ENCODE data around the gene DRC7.
"Not testable (repeated sequence)": the region's sequence is repeated elsewhere in the genome, so short reads cannot be mapped to it uniquely, and the experiment has no call there.

Gene DRC7

DNA sequence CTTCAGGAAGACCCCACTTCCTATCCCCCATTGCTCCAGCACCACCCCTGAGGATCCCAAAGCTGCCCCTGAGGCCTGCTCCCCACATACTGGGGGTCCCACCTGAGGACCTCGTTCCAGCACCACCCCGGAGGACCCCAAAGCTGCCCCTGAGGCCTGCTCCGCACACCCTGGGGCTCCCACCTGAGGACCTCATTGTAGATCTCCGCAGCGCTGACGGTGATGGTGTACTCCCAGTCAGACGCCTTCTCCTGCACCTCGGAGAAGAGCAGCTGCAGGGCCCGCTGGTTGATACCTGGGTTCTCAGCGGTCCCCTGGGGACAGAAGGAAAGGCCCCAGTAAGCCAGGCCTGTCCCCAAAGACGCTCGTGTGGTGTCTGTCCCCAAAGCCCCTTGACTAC is 67.4 kb downstream of the DRC7 start:
- no peak for DNase-seq (ENCODE audit: low read depth in 2 of 2)

DNA sequence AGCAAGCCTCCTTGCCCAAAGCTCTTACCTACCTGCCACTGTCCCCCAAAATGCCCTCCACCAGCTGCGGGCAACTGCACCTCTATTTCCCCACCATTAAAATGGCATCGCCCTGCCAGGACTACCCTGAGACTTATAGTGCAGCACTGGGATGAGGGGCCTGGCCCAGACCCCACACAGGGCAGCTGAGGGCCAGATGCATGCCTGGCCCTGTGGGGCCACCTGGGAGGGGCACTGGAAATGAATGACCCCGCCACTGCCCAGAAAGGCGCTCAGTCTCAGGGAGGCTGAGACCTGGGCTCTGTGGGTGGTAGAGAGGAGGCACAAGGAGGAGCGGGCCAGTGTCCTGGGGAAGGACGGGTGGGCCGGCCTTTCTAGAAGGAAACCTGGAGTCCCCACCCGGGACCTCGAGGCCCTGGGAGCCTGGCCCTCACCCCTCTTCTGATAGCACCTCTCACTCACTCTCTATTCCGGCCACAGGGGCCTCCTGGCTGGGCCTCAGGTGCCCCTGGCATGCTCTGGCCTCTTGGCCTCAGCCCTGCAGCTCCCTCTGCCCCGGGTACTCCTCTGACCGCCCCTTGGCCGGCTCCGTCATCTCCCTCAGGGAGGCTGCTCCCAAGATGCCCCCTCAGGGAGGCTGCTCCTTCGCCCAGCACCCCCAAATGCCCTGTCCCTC is 67.9 kb downstream of the DRC7 start:
- no peak for DNase-seq (ENCODE audit: low read depth in 2 of 2)

DNA sequence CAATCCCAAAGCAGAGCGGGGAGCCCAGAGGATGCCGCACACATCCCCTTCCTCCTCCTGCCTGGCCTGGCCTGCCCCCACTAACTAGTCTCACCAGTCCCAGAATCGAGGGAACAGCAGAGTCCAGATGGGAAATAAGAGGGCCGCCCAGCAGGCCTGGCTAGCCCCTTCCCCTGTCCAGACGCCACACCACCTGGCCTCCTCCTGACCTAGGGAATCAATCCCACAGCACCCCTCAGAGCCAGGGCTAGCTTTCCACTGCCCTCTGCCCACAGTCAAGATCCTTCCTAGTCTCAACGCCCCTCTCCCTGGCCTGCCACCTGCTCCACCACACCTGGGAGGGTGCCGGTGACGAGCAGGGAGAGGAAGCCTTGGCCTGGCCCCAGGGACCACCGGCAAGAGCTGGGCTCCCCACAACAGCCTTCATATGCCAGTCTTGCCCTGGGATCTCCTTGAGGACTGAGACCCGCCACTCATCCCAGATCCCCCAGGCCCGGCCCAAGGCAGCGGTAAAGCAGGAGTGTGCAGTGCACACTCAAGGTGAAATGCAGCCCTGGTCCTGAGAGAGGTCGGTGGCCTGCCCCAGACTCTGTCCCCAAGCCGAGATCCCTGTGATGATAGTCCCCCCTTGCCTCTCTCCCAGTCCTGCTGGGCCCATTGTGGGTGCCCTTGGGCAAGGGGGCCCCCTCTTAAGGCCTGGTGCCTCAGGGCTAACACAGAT is 68.8 kb downstream of the DRC7 start:
- DNase-seq (ENCODE audit: low read depth in 2 of 2) = no peak

DNA sequence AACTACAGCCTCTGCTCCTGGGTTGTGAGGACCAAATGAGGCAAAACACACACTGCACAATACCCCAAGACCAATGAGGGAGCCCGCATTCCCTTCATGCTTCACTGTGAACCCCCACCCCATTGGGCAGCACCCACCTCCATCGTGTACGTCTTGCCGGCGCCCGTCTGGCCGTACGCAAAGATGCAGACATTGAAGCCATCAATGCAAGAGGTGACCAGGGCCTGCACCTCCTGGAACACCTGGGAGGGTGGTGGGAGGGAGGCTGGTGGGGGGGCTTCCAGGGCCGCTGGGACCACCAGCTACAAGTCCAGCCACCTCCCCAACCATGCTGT is 69.4 kb downstream of the DRC7 start:
- DNase-seq (ENCODE audit: low read depth in 2 of 2) = no peak

DNA sequence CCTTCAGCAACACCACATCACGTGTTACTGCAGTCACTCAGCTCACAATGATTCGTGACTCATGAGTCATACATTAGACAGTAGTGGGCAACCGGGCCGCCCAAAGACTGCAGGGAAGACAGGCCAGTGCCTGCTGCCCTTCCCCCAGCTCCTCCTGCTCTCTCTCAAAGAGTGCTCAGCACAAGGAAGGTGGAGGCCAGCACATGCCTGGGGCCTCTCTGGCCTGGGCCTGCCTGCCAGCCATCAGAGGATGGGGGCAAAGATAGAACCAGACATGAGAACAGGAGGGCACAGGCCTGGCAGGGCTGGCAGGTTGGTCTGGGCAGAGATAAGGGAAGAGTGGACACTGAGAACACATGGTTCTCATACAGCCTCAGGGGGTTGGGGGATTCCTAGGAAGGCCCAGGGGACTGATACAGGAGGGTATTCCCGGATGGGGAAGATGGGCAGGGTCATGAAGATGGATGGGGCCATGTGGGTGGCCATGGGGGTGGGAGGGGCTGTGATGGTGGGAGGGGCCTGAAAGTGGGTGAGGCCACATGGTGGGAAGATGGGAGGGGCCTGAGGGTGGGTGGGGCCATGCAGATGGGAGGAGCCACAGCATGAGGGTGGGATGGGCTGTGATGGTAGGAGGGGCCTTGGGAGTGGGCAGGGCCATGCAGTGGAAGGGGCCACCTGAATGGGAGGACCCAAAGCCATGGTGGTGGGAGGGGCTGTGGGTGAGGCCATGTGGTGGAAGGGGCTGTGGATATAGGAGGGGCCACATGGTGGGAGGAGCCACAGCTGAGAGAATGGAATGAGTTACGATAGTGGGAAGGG is 69.9 kb downstream of the DRC7 start:
- DNase-seq (ENCODE audit: low read depth in 2 of 2) = no peak

DNA sequence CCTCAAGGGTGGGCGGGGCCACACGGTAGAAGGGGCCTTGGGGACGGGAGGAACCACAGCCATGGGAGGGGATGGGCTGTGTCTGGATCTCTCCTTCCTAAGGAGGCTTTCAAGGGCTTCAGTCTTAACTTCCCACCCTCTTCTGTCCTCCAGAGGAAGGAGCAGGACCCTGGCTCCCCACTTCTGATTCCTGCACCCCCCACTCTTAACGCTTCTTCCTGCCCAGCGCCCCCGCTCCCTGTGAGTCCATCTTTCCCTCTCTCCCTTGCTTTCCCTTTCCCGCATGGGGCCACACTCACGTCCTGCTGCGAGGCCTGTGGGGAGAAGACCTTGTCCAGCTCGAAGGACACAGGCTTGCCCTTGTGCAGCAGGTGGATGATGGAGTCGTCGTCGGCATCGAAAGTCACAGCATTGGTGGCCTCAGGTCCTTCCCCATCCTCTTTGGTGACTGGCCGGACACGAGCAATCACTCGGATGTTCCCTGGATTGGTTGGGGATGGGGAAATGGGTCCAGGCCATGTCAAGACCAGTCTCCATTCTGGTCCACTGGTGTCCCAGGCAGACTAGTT is 70.6 kb downstream of the DRC7 start:
- no peak for DNase-seq (ENCODE audit: low read depth in 2 of 2)

DNA sequence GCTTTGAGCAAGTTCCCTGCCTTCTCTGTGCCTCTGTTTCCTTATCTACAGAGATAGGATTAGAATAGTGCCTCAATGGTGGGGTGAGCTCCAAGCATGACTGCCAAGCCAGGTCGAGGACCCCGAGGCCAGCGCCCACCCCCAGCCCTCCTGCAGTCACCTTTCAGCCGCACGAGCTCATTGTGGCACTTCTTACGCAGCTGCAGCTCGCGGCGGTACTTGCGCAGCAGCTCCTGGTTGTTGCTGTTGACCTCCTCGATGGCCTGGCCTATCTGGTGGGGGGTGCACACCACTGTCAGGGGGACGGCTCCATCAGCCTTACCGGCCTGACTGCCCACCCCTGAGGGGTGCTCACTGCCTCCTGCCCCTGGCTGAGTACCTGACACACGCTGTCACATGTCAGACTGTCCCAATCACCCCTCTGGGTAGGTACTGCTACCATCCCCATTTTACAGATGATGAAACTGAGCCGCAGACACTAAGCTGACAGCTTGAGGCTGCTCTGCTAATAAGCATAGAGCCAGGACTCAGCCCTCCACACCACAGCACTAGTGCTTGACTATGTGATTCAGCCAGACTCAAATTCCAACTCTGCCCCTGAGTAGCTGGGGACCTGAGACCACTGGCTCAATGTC is 72.2 kb downstream of the DRC7 start:
- DNase-seq (ENCODE audit: low read depth in 2 of 2) = no peak

DNA sequence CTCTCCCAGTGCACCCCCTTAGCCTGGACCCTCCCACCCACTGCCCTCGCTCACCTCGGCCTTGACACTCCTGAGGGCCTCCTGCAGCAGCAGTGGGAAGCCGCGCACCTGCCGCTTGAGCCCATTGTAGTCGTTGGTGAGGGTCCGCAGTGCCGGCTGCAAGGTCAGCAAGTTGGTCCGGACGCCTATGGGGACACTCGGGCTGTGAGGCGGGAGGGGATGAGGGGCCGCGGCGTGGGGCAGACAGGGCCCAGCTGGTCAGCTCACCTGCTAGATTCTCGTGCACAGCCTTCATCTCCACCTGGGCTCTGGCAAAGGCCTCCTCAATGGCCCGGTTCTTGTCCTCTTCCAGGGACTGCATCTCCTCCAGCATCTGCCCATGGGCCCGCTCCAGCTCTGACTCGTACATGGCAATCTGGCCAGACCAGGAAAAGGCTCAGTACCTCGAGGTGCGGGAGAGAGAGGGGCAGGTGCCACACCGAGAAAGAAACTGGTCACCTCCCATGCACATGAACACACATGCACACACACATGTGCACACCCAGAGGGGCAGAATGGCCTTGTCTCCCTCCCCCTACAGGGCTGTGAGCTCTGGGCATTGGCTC is 75.0 kb downstream of the DRC7 start:
- DNase-seq (ENCODE audit: low read depth in 2 of 2) = no peak

DNA sequence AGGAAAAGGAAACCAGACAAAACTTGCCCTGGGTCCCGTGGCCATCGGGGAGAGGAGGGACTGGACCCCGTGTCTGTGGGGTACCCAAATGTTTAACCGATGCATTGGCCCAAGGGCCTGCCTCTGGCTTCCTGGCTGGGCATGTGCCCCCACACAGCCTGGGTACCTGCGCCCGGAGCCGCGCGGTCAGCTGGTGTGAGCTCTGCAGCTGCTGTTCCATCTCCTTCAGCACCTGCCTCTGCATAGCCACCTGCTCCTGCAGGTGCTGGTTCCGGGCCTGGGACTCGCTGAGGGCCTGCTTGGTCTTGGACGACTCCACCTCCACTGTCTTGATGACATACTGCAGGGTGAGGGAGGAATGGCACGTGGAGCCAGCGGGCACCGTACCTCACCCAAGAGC is 75.8 kb downstream of the DRC7 start:
- DNase-seq (ENCODE audit: low read depth in 2 of 2) = no peak

DNA sequence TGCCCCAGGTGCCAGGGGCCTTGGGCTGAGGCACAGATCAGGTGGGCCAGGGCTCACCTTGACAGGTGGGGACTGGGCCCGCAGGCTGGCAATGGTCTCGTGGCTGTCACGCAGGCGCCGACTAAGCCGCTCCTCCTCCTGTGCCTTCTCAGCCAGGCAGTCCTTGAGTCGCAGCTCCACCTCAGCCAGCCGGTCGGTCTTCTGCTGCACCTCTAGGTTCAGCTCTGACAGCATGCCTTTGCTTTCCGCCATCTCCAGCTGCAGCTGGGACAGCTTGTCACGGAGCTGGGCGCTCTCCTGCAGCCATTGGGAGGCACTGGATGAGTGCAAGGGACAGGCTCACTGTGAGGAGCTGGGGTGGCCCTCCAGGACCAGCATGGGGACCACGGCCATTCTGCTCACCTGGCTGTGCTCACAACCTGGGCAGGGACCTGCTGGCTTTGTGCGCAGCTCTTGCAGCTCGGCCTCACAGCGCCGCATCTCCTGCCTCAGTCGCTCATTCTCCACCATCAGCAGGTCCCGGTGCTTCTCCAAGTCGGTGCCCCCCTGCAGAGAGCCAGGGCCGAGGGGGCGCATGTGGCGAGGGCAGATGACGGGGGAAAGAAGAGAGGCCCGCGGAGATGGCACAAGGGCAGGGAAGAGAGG is 76.7 kb downstream of the DRC7 start:
- DNase-seq (ENCODE audit: low read depth in 2 of 2) = no peak

DNA sequence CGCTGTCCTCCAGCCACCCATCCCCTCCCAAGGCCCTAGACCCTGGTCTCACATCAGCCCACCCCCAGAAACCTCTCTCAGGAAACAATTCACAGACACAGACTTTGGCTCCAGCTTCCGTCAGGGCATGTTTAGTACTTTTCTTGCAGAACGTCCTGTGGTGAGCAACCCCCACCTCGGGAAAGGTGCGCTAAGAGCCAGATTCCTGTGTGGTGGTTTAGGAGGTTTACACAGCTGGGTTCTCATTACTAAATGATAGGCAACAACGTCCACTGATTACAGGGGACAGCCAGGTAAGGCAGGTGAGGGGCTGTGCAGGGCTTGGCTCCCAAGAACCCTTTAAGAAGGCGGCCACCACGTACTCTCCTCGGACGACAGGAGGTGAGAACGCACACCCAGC is 78.4 kb downstream of the DRC7 start:
- DNase-seq (ENCODE audit: low read depth in 2 of 2) = no peak

DNA sequence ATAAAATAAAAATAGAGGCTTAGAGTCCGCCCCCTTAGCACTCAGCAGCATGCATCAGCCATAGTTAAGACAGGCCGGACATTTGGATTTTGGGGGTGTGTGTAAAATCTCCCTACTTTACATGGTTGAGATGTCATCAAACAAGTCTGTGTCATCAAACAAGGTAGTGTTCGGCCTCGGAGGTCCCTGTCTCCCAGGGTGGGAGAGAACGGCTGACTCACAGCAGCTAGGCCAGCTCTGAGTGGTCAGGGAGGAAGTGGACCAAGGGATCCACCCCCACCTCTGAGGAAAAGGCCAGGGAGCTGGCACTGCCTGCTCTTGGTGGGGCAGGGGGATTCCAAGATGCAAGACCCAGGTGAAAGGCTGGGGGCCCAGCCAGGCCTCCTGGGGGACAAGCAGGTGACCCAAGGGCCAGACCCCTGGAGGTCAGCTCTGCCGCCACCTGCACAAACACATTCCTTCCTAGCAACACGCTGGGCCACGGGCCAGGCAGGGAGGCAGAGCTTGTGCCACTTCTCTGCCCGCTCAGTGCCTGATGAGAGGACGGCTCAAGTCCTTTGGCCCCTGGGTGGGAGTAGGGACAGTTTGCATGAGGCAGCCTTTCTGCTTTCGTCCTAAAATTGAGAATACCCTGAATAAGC is 79.2 kb downstream of the DRC7 start:
- DNase-seq (ENCODE audit: low read depth in 2 of 2) = no peak

DNA sequence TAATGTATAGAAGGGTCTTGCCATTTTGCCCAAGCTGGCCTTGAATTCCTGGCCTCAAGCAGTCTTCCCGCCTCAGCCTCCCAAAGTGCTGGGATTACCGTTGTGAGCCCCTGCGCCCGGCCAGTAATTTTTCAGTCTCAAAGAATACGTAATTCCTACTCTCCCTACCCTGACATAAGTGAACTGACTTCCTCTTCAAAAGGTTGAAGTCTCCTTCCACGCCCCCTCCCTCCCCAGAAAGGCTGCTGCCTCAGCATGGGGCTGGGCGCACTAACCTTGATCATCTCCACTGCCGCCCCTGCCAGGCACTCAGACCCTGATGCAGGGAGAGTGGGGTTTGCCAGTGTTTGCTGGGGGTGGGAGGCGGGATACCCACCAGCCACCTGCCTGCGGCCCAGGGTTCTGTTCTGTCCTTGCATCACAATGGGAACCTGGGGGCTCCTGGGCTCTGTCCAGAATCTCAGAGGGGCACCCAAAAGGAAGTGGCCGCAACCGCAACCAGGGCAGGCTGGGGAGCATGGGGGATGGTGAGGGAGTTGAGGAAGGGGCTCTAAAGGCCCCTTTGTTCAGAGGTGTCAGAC is 80.2 kb downstream of the DRC7 start:
- DNase-seq (ENCODE audit: low read depth in 2 of 2) = no peak

DNA sequence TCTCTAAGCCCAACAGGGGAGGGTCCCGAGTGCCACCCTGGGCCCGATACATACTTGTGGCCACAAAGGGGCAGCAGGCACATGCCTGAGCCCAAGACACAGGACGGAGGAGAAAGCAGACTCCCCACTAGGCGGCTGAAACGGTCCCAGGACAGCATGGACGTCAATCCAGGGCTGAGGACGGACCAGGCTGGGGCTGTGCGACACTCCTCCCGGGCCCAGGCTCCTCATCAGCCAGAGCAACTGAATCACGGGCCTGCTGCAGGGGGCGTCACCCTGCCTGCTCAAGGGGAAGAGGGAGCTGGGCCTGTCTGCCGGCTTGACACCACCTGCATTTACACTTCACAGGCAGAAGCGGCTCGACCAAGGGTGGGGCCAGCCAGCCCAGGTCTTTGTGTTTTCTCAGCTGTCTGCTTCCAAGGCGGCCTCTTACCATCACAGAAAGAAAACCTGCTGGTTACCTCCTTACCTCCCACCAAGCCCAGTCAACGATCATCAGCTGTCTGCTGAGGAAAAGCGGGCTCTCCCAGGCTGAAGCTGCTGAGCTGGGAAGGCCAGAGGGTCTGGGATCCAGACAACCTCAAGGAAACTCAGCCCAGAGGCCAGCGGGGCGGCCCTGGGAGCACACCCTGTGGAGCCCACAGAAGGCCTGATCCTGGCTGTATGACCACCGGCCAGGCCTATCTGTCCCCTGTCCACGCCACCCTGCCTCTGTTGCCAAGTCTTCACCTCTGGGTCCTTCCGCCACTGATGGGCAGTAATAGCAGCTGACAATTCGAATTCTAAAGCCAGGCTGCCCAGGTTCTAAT is 81.3 kb downstream of the DRC7 start:
- no peak for DNase-seq (ENCODE audit: low read depth in 2 of 2)

DNA sequence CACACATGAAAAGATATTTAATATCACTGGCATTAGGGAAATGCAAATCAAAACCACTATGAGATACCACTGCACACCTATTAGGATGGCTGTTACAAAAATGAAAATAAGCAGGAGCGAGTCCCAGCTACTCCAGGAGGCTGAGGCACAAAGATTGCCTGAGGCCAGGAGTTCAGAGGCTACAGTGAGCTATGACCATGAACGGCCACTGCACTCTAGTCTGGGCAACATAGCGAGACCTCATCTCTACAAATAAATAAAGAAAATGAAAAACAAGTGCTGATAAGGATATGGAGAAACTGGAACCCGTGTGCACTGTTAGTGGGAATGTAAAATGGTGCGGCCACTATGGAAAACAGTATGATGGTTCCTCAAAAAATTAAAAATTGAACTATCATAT is 84.1 kb downstream of the DRC7 start:
- no peak for DNase-seq (ENCODE audit: low read depth in 2 of 2)

DNA sequence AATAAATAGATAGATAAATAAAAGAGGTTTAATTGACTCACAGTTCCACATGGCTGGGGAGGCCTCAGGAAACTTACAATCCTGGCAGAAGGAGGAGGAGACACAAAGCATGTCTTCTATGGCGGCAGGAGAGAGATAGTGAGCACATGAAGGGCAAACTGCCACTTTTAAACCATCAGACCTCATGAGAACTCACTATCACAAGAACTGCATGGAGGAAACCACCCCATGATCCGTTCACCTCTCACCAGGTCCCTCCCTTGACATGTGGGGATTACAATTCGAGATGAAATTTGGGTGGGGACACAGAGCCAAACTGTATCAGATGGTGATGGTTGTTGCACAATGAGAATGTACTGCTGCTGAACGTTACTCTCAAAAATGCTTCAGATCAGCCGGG is 85.2 kb downstream of the DRC7 start:
- DNase-seq (ENCODE audit: low read depth in 2 of 2) = not testable (repeated sequence)

DNA sequence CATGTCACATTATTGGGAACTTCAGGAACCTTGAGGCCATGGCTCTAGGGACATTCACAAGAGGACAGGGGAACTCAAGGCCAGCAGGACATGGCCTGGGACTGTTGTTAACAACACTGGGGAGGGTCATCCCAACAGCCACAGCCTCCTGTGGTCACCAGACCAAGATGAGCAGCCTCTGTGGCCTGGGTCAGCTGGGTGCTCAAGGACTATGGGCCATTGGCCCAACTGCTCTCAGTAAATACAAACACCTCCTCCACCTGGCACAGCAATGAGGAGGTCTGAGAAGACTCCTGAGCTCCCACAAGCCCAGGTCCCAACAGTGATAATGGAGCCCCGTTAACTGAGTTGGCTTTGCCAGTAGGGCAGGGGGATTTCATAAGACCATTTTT is 86.7 kb downstream of the DRC7 start:
- DNase-seq (ENCODE audit: low read depth in 2 of 2) = no peak
